Mononuclear cell (primary cell): Measurements from ENCODE around the gene FAM83G. TPM values are rescaled to one million over a fixed set of nuclear protein-coding genes. Genes with fewer than 3 reads are reported as not detected.
"Not testable (repeated sequence)": the region's sequence is repeated elsewhere in the genome, so short reads cannot be mapped to it uniquely, and the experiment has no call there.

Experiments used
- H3K27me3 ChIP-seq: 2 replicates; pipeline ENCODE4 v1.6.0; 2011; ENCODE audit warnings: low read length, control low read depth; ENCODE audit not compliant: insufficient read depth
- H3K4me1 ChIP-seq: 2 replicates; pipeline ENCODE4 v1.5.1; 2011; ENCODE audit warnings: mild to moderate bottlenecking, low read length, control low read depth; ENCODE audit not compliant: insufficient read depth
- H3K4me3 ChIP-seq: 2 replicates; pipeline ENCODE4 v1.5.1; 2011; ENCODE audit warnings: mild to moderate bottlenecking, low read length, moderate library complexity
- H3K9me3 ChIP-seq: 2 replicates; pipeline ENCODE4 v1.5.1; 2011; ENCODE audit warnings: low read depth, mild to moderate bottlenecking, control low read depth, low read length
- total RNA-seq: library from RNA; depleted of rRNA; stranded (reverse); fragments of >200 nt; gene quantifications from one replicate; pipeline ENCODE4 v1.2.3, GENCODE V29; 2012

The FAM83G gene
- total RNA-seq, 1 donor: 3.0 TPM

- H3K4me1 ChIP-seq: no peaks in the 10 kb centered on the region
- H3K9me3 ChIP-seq: no peaks in the 10 kb centered on the region
- no peaks in the 10 kb centered on the region for H3K27me3 ChIP-seq
- no peak overlapping the region for H3K4me3 ChIP-seq
Observed at GRCh38 chr17:18962494-18962815, 42.1 kb downstream of the FAM83G start.

GRCh38 chr17:18961634-18962493 is 42.7 kb downstream of the FAM83G start:
- Histone ChIP-seq H3K27me3 (no peaks in the 10 kb centered on the region), H3K9me3 (no peaks in the 10 kb centered on the region), H3K4me3 (no peak overlapping the region), H3K4me1 (no peaks in the 10 kb centered on the region)

- Histone ChIP-seq H3K9me3 (no peaks in the 10 kb centered on the region), H3K27me3 (no peaks in the 10 kb centered on the region)
Observed at GRCh38 chr17:18960803-18961511, 43.6 kb downstream of the FAM83G start.

GRCh38 chr17:18960241-18960665 is 44.3 kb downstream of the FAM83G start:
- Histone ChIP-seq H3K9me3 (no peaks in the 10 kb centered on the region), H3K4me1 (peaks cover 4% of the 10 kb centered on the region), H3K27me3 (no peaks in the 10 kb centered on the region), H3K4me3 (no peak overlapping the region)

More at GRCh38 chr17:18960803-18961511, 43.6 kb downstream of the FAM83G start:
- H3K4me3 ChIP-seq: no peak overlapping the region
- no peaks in the 10 kb centered on the region for H3K4me1 ChIP-seq

GRCh38 chr17:18959845-18960240 is 44.7 kb downstream of the FAM83G start:
- H3K4me1 ChIP-seq: peaks cover 8% of the 10 kb centered on the region
- no peaks in the 10 kb centered on the region for H3K9me3 ChIP-seq
- no peaks in the 10 kb centered on the region for H3K27me3 ChIP-seq
- no peak overlapping the region for H3K4me3 ChIP-seq

- Histone ChIP-seq H3K27me3 (no peaks in the 10 kb centered on the region), H3K4me3 (no peak overlapping the region), H3K9me3 (no peaks in the 10 kb centered on the region), H3K4me1 (peaks cover 10% of the 10 kb centered on the region)
Observed at GRCh38 chr17:18959071-18959844, 45.3 kb downstream of the FAM83G start.

- Histone ChIP-seq H3K9me3 (no peaks in the 10 kb centered on the region), H3K4me3 (no peak overlapping the region), H3K4me1 (peaks cover 10% of the 10 kb centered on the region), H3K27me3 (no peaks in the 10 kb centered on the region)
Observed at GRCh38 chr17:18958611-18959010, 46.0 kb downstream of the FAM83G start.

- Histone ChIP-seq H3K9me3 (no peaks in the 10 kb centered on the region), H3K4me3 (no peak overlapping the region), H3K4me1 (peaks cover 10% of the 10 kb centered on the region), H3K27me3 (no peaks in the 10 kb centered on the region)
Observed at GRCh38 chr17:18957831-18958230, 46.7 kb downstream of the FAM83G start.

- H3K4me3 ChIP-seq: no peak overlapping the region
- H3K9me3 ChIP-seq: no peaks in the 10 kb centered on the region
- no peaks in the 10 kb centered on the region for H3K27me3 ChIP-seq
- H3K4me1 ChIP-seq: peaks cover 10% of the 10 kb centered on the region
Observed at GRCh38 chr17:18956581-18956980, 48.0 kb downstream of the FAM83G start.

- not testable (repeated sequence) for H3K4me3 ChIP-seq, H3K4me1 ChIP-seq
Observed at GRCh38 chr17:18956021-18956420, 48.5 kb downstream of the FAM83G start.

GRCh38 chr17:18955009-18955408 is 49.6 kb downstream of the FAM83G start:
- H3K4me3 ChIP-seq: no peak overlapping the region
- no peaks in the 10 kb centered on the region for H3K27me3 ChIP-seq
- H3K9me3 ChIP-seq: no peaks in the 10 kb centered on the region
- H3K4me1 ChIP-seq: peaks cover 10% of the 10 kb centered on the region

More at GRCh38 chr17:18956021-18956420, 48.5 kb downstream of the FAM83G start:
- H3K27me3 ChIP-seq, H3K9me3 ChIP-seq: not testable (repeated sequence)

- peaks cover 10% of the 10 kb centered on the region for H3K4me1 ChIP-seq
- no peaks in the 10 kb centered on the region for H3K27me3 ChIP-seq
Observed at GRCh38 chr17:18954321-18954720, 50.2 kb downstream of the FAM83G start.

GRCh38 chr17:18953231-18953728 is 51.3 kb downstream of the FAM83G start:
- Histone ChIP-seq H3K4me3 (no peak overlapping the region), H3K4me1 (peaks cover 10% of the 10 kb centered on the region), H3K9me3 (no peaks in the 10 kb centered on the region), H3K27me3 (no peaks in the 10 kb centered on the region)

More at GRCh38 chr17:18954321-18954720, 50.2 kb downstream of the FAM83G start:
- no peaks in the 10 kb centered on the region for H3K9me3 ChIP-seq
- H3K4me3 ChIP-seq: no peak overlapping the region

- H3K4me3 ChIP-seq: no peak within 1 kb of the TSS
- H3K4me1 ChIP-seq: peaks cover 10% of the 10 kb centered on the region
- H3K27me3 ChIP-seq: no peaks in the 10 kb centered on the region
- H3K9me3 ChIP-seq: no peaks in the 10 kb centered on the region
Observed at GRCh38 chr17:18951941-18952842, 52.4 kb downstream of the FAM83G start, which contains the start of gene SLC5A10. TSS of gene SLC5A10 (plus strand) at chr17:18952165. CDS start at chr17:18952206, 41 bp downstream.
